HG02623 (cell line): ENCODE measurements around the gene PVALB.
A peak's percentile ranks its signal among the peaks of the same experiment; 100 is the strongest.

Experiments
- ATAC-seq: cut with Tn5 transposase; IDR thresholded peaks from one replicate; pipeline ENCODE4 v1.9.1; 2021; ENCODE audit warnings: moderate library complexity; ENCODE audit not compliant: unreplicated experiment

Gene PVALB

GRCh38 chr22:36775964-36776669 is 40.7 kb downstream of the PVALB start, which contains the start of gene IFT27:
TSS of gene IFT27 (minus strand) at chr22:36776119. CDS start at chr22:36775707, 412 bp downstream.
- peak; percentile 87 for ATAC-seq

DNA sequence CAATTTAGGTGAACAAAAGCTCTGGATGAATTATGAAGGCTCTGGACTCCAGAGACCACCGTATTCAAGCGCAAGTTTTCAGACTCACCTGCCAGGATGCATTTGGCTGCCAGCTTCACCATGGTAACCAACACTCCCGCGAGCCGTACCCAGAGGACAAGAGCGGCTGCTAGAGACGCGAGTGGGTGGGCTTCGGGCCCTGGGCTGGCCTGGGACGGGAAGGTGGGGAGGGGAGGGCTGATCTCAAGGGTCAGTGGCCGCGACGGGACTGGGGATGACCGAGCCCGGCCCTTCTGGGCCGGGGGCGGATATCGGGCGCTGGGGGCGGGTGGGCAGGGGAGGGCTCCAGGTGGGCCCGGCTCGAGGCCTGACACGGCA is 41.3 kb downstream of the PVALB start:
- ATAC-seq = peak; percentile 5

- ATAC-seq = no peak
Observed at GRCh38 chr22:36773935-36774334, 42.9 kb downstream of the PVALB start.

DNA sequence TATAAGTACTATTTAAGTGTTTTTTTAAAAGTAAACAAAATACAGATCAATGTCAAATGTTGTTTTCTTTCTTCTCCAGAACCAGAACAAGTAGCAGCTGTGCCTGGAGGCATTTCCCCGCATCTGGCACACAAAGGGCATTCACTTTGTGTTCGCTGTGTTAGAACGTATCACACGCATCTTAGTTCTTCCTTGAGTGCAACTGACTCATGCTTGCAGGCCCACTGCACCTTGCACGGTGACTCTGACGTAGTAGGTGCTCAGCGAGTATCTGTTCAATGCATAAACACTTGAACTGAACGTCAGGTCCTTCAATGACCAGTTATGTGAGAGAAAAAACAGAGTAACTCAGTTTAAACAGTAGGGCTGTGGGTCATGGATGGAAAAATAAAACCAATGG is 44.4 kb downstream of the PVALB start:
- ATAC-seq = no peak

- ATAC-seq = no peak
Observed at GRCh38 chr22:36771356-36772063, 45.3 kb downstream of the PVALB start.

- ATAC-seq = no peak
Observed at GRCh38 chr22:36770513-36771231, 46.2 kb downstream of the PVALB start.

DNA sequence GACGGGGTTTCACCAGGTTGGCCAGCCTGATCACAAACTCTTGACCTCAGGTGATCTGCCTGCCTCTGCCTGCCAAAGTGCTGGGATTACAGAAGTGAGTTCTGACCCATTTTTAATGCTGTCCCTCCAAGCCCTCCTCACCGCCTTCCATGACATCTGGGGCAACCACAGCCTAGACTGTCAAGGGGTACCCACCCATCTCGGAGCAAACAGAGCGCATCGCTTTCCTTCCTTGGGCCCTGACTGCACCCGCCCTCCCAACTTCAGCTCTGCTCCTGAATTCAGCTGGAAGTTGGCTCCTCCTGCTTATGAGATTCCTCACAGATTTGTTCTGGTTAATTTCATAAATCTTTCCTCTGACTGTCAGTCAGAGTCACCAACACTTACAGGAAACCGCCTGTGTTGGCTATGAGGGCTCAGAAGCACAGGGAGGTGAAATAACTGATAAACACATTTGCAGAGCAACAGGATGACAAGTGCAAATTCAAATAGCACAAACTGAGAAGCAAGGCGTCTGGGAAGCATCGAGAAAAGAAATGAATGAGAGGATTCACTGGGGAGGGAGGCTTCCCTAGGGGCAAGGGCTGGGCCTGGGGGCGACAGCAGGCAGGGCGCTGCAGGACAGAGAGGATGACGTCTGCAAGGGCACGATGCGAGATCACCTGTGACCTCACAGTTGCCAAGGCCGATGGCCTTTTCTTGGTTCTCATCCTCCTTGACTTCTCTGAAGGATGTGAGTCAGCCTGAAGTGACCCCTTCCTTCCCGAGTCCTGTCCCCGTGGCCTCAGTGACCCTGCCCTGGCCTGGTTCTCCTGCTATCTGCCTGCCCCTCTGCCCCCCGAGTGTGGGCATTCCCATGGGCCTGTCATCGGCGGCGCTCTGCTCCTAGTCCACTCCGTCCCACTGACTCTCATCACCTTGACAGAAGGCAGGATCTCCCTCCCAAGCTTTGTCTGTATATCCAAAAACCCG is 47.0 kb downstream of the PVALB start:
- no peak for ATAC-seq

- no peak for ATAC-seq
Observed at GRCh38 chr22:36768616-36769015, 48.2 kb downstream of the PVALB start.

DNA sequence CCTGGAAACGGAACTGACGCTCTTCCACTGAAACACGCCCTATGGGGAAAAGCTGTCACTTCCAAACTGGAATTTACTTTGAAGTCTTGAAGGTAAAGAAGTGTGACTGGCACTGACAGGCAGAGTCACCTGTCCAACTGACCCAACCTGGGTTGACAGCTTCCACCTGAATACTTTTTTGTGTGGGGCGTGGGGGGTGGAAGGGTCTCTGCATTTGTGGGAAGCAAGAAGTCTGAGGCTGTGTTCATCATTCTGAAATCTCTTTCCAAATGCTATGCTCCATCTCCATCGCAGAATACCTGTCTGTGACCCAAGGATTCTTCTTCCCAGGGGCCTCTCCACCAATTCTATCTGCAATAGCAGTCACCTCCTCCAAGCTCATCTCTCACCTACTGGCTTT is 48.7 kb downstream of the PVALB start:
- ATAC-seq = no peak

DNA sequence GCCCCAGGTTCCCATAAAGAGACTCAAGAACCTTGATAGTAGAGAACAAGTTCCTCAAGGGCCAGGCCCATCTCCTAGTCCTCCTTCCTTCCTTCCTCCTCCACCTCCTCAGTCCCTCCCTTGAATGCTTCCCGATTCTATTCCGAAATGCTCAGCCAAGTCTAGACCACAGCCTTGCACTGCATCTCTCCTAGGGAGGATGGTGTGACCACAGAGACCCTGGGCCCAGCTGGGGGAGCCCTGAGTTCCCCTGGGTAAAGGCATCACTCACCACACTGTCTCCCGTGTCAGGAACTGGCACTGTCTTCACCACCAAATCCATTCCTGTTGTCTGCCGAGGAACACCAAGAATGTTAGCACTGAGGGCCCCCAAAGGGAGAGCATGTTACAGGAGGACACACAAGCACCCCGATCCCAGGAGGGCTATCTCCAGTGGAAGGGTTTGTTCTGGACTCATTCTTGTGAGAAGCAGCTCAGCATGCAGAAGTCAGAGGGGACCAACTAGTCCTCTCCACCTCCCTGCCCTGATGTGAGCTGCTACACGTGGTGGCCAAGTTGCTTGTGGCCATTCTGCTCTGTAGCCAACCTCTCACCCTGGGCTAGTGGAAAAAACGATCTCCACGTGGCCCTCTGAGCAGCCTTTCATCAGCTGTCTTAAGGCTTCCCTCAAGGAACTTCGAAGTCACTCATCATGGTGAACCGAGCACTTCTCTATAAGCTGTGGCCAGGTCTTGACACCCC is 49.6 kb downstream of the PVALB start:
- no peak for ATAC-seq

- no peak for ATAC-seq
Observed at GRCh38 chr22:36765943-36766450, 50.8 kb downstream of the PVALB start.

- no peak for ATAC-seq
Observed at GRCh38 chr22:36765131-36765942, 51.5 kb downstream of the PVALB start.

- no peak for ATAC-seq
Observed at GRCh38 chr22:36764641-36765040, 52.2 kb downstream of the PVALB start.

DNA sequence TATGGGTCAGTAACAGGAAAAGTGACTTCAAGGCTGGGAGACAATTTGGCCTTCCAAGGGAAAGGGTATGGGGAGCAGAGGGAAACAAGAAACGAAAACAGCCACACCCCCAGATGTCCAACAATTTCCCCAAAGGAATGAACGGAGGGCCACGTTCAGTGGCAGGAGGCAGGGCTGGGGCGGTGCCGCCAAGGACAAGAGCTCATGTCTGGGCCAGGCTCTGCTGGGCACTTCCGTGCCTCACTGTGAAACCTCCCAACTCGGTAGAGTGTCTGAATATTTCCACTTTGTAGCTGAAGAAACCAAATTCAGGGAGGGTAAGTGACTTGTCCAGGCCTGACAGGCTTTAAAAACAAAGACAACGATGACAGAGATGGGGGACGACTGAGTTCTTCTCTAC is 52.8 kb downstream of the PVALB start:
- ATAC-seq = no peak

DNA sequence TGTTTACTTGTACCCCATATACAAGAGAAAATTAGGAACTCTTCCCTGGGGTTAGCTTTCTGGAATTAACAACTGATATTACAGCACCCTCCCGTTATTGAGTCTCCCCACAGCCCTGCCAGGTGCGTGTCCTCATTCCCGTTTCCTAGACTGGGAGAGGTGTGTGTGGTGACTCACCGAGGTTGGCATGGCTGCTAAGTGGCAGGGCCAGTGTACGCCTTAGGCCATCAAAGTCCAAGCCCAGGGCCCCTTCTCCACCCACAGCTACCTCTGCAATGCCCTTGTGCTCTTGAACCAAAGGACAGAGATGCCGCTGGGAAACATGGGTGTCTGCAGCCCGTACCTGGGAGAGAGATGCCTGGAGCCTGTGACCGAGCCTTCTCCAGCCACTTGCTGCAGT is 53.3 kb downstream of the PVALB start:
- no peak for ATAC-seq

DNA sequence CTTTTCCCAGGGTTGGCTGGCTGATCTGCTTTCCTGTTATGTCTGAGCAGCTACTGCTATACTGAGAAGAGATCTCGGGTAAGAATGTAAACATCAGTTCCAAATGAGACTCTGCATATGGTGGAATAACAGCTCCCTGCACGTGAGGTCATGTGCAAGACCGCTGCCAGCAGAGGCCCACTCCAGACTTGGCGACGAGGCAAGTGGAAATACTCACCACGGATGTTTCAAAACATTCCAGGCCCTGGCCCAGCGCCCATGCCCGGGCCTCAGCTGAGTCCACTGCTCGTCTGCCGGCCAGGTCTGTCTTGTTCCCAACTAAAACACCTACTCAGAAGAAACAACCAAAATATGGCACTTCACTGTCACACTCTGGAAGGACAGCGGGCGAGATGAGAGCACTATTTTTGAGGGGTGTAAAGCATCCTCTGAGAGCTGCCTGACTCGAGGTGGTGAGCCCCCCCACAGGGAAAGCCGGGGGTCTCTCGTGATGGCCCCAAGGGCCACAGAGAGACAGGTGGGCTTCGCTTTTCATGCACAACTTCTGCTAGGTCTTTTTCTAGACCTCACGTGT is 54.1 kb downstream of the PVALB start:
- no peak for ATAC-seq

DNA sequence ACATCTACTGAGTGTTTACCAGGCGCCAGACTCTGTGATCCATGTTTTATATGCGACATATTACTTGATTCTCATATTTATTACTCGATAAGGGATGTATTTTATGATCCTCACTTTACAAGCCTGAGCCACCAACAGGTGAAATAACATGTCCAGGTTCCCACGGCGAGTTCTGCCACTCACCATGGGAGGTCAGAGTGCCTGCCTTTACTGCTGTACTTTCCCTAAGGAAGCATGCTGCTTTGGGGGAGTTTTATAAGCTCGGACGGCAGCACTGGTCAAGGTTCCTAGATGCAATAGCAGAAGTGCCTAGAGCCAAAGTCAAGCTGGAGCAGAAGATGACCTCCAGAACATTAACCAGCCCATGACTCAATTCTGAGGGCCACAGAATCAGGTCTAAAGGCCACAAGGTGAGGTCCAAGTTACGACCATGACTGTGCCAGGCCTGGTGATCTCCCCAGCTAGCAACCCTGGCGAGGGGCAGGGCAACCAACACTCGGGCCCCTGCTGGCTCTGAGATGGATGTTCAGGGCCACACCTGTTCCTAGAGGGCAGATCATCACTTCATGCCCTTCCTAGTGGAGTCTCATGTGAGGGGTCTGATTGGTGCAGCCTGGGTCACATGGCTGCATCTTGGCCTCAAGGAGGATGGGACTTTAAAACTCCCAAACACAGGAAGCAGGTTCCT is 55.1 kb downstream of the PVALB start:
- no peak for ATAC-seq

- no peak for ATAC-seq
Observed at GRCh38 chr22:36760786-36761185, 56.0 kb downstream of the PVALB start.
